Transverse colon (tissue), 4 donors: ENCODE results near the gene PBX2.

Experiments
- EP300 ChIP-seq: sonication (generic); formaldehyde crosslinking; IDR thresholded peaks from one replicate; pipeline ENCODE4 v1.6.1; 2017; ENCODE audit warnings: antibody characterized with exemption, low read depth
- POLR2A ChIP-seq: fragments of 450-650 bp; IDR thresholded peaks from one replicate; pipeline ENCODE4 v1.6.1; 2016; ENCODE audit warnings: antibody characterized with exemption, mild to moderate bottlenecking, moderate library complexity
- POLR2AphosphoS5 ChIP-seq, 3 donors: sonication (generic); formaldehyde crosslinking; IDR thresholded peaks; one replicate each; pipeline ENCODE4 v1.6.1; 2016; ENCODE audit warnings: antibody characterized with exemption in 3 of 3
- TF ChIP-seq, protein P1 (sequence below), 5 experiments: fragments of 200-600 bp in 3 of 5; fragments of 450-650 bp in 2 of 5; sonication (generic) in 3 of 5; IDR thresholded peaks; 1 replicate in 2 of 5; 2 replicates in 3 of 5; pipeline ENCODE4 v1.5.1; 2016 to 2017; ENCODE audit warnings: antibody characterized with exemption in 5 of 5, inconsistent platforms in 3 of 5, mild to moderate bottlenecking in 2 of 5, moderate library complexity in 1 of 5

DNA sequence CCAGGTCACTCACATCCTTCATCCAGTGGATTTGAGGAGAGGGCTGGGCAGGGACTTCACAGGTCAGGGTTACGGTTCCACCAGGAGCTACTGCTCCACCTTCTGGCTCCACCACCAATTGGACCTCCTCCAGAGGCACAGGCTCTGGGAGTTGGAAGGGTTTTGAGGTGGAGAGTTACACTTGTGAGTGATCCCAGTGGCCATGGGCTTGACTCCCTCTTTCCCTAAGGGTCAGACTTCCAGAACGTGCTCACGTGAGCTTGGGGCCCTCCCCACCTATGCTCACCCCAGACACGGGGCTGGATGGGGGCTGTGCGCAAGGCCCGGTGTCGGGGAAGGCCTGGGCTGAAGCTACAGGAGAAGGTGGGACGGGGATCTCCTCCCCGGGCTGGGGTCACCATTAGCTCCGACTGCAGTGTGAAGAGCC lies 7.4 kb downstream of the PBX2 start:
- no peak for TF ChIP-seq EP300
- TF ChIP-seq, protein P1, sequence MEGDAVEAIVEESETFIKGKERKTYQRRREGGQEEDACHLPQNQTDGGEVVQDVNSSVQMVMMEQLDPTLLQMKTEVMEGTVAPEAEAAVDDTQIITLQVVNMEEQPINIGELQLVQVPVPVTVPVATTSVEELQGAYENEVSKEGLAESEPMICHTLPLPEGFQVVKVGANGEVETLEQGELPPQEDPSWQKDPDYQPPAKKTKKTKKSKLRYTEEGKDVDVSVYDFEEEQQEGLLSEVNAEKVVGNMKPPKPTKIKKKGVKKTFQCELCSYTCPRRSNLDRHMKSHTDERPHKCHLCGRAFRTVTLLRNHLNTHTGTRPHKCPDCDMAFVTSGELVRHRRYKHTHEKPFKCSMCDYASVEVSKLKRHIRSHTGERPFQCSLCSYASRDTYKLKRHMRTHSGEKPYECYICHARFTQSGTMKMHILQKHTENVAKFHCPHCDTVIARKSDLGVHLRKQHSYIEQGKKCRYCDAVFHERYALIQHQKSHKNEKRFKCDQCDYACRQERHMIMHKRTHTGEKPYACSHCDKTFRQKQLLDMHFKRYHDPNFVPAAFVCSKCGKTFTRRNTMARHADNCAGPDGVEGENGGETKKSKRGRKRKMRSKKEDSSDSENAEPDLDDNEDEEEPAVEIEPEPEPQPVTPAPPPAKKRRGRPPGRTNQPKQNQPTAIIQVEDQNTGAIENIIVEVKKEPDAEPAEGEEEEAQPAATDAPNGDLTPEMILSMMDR (IDR thresholded peaks at IDR 0.05), result no peak
- no peak for TF ChIP-seq POLR2A
- TF ChIP-seq POLR2AphosphoS5 (IDR thresholded peaks at IDR 0.05), result no peak
